Measurements from ENCODE around the gene GRAP2. TPM values are rescaled to one million over a fixed set of nuclear protein-coding genes. Genes with fewer than 3 reads are reported as not detected.

GRAP2 gene
- total and polyA plus RNA-seq, 4 donors: 1.9 to 6.9 (median 4.2) TPM

- H3K27me3 ChIP-seq (ENCODE audit: control insufficient read depth in 3 of 3, insufficient read depth in 3 of 3, low read length in 2 of 3): peaks cover 0 to 49% (median 15%) of the 10 kb centered on the region in 3 donors
- ATAC-seq (ENCODE audit: insufficient read depth, low FRiP score) (no peak), DNase-seq (no peak)
- H3K9me3 ChIP-seq (ENCODE audit: control insufficient read depth in 4 of 4, insufficient read depth in 3 of 4, low read length in 3 of 4): peaks cover 0 to 2% (median 0%) of the 10 kb centered on the region in 4 donors
- no peaks in the 10 kb centered on the region for H3K36me3 ChIP-seq (ENCODE audit: control insufficient read depth in 4 of 4, insufficient read depth in 4 of 4, low read length in 4 of 4)
- 69 to 71% methylated on average over 5 of the region's 5 CpGs for whole genome bisulfite sequencing, 2 donors
- no peak overlapping the region for H3K9ac ChIP-seq (ENCODE audit: insufficient read depth in 1 of 2, low read length in 2 of 2)
- no peak for TF ChIP-seq CTCF (IDR thresholded peaks at IDR 0.05; ENCODE audit: control extremely low read depth, extremely low read depth)
- no peak overlapping the region for H3K27ac ChIP-seq (ENCODE audit: low read depth in 1 of 2, low read length in 1 of 2)
- no peak overlapping the region for H3K4me3 ChIP-seq
- H3K4me1 ChIP-seq (ENCODE audit: control insufficient read depth in 5 of 5, insufficient read depth in 5 of 5, low read length in 5 of 5): peaks cover 0 to 5% (median 0%) of the 10 kb centered on the region in 5 donors
These were observed 72.8 kb downstream of the GRAP2 start for GRCh38 chr22:39973656-39974055.

GRCh38 chr22:39974065-39974464 lies 73.2 kb downstream of the GRAP2 start:
- Histone ChIP-seq H3K9me3 (ENCODE audit: control insufficient read depth in 4 of 4, insufficient read depth in 3 of 4, low read length in 3 of 4) (peaks cover 0 to 2% (median 0%) of the 10 kb centered on the region in 4 donors), H3K27me3 (ENCODE audit: control insufficient read depth in 3 of 3, insufficient read depth in 3 of 3, low read length in 2 of 3) (peaks cover 0 to 49% (median 14%) of the 10 kb centered on the region in 3 donors), H3K9ac (ENCODE audit: insufficient read depth in 1 of 2, low read length in 2 of 2) (no peak overlapping the region), H3K27ac (ENCODE audit: low read depth in 1 of 2, low read length in 1 of 2) (no peak overlapping the region), H3K4me3 (no peak overlapping the region), H3K36me3 (ENCODE audit: control insufficient read depth in 4 of 4, insufficient read depth in 4 of 4, low read length in 4 of 4) (no peaks in the 10 kb centered on the region), H3K4me1 (ENCODE audit: control insufficient read depth in 5 of 5, insufficient read depth in 5 of 5, low read length in 5 of 5) (peaks cover 0 to 3% (median 0%) of the 10 kb centered on the region in 5 donors)
- ATAC-seq (ENCODE audit: insufficient read depth, low FRiP score) (no peak), DNase-seq (no peak)
- WGBS, 2 donors: 56 to 78% methylated on average over 5 of the region's 5 CpGs
- TF ChIP-seq CTCF (IDR thresholded peaks at IDR 0.05; ENCODE audit: control extremely low read depth, extremely low read depth): no peak

- no peak for ATAC-seq (ENCODE audit: insufficient read depth, low FRiP score)
- H3K4me3 ChIP-seq: no peak overlapping the region
- DNase-seq: no peak
- no peak overlapping the region for H3K9ac ChIP-seq (ENCODE audit: insufficient read depth in 1 of 2, low read length in 2 of 2)
- WGBS, 2 donors: 59 to 72% methylated on average over 6 of the region's 6 CpGs
- no peak overlapping the region for H3K27ac ChIP-seq (ENCODE audit: low read depth in 1 of 2, low read length in 1 of 2)
- no peak for TF ChIP-seq CTCF (IDR thresholded peaks at IDR 0.05; ENCODE audit: control extremely low read depth, extremely low read depth)
- H3K4me1 ChIP-seq (ENCODE audit: control insufficient read depth in 5 of 5, insufficient read depth in 5 of 5, low read length in 5 of 5): no peaks in the 10 kb centered on the region
- peaks cover 0 to 6% (median 0%) of the 10 kb centered on the region in 4 donors for H3K9me3 ChIP-seq (ENCODE audit: control insufficient read depth in 4 of 4, insufficient read depth in 3 of 4, low read length in 3 of 4)
- no peaks in the 10 kb centered on the region for H3K36me3 ChIP-seq (ENCODE audit: control insufficient read depth in 4 of 4, insufficient read depth in 4 of 4, low read length in 4 of 4)
- H3K27me3 ChIP-seq (ENCODE audit: control insufficient read depth in 3 of 3, insufficient read depth in 3 of 3, low read length in 2 of 3): peaks cover 0 to 42% (median 4%) of the 10 kb centered on the region in 3 donors
These were observed 78.2 kb downstream of the GRAP2 start for GRCh38 chr22:39979048-39979447.

GRCh38 chr22:39979458-39979857 lies 78.6 kb downstream of the GRAP2 start:
- Histone ChIP-seq H3K9ac (ENCODE audit: insufficient read depth in 1 of 2, low read length in 2 of 2) (no peak overlapping the region), H3K36me3 (ENCODE audit: control insufficient read depth in 4 of 4, insufficient read depth in 4 of 4, low read length in 4 of 4) (no peaks in the 10 kb centered on the region), H3K4me3 (no peak overlapping the region), H3K4me1 (ENCODE audit: control insufficient read depth in 5 of 5, insufficient read depth in 5 of 5, low read length in 5 of 5) (no peaks in the 10 kb centered on the region), H3K9me3 (ENCODE audit: control insufficient read depth in 4 of 4, insufficient read depth in 3 of 4, low read length in 3 of 4) (peaks cover 0 to 6% (median 0%) of the 10 kb centered on the region in 4 donors), H3K27me3 (ENCODE audit: control insufficient read depth in 3 of 3, insufficient read depth in 3 of 3, low read length in 2 of 3) (peaks cover 0 to 44% (median 4%) of the 10 kb centered on the region in 3 donors), H3K27ac (ENCODE audit: low read depth in 1 of 2, low read length in 1 of 2) (no peak overlapping the region)
- no peak for TF ChIP-seq CTCF (IDR thresholded peaks at IDR 0.05; ENCODE audit: control extremely low read depth, extremely low read depth)
- DNase-seq: no peak
- ATAC-seq (ENCODE audit: insufficient read depth, low FRiP score): no peak
- WGBS, 2 donors: 88 to 94% methylated on average over 5 of the region's 5 CpGs

Measured in lung (tissue), 12 donors.